GM12878 (cell line): Measurements from ENCODE around the gene CEND1. TPM values are rescaled to one million over a fixed set of nuclear protein-coding genes. Genes with fewer than 3 reads are reported as not detected.
A peak's percentile ranks its signal among the peaks of the same experiment; 100 is the strongest.

Experiments
- ATAC-seq: fragments of 200-7000 bp; cut with Tn5 transposase; 3 replicates; pipeline ENCODE4 v1.9.1; 2020; ENCODE audit warnings: mild to moderate bottlenecking, moderate library complexity
- BruUV-seq: library from RNA; stranded (reverse); fragments of 400-500 nt; replicated peaks from 2 replicates; lab custom pipeline; 2021; lab: Mats Ljungman, UMichigan
- CTCF ChIA-PET: fragments of 300-600 bp; sonication (Branson Sonifier 250); formaldehyde crosslinking; extraction: SDS; loops from one replicate; lab custom pipeline; 2021; ENCODE audit warnings: inconsistent platforms; lab: Yijun Ruan, JAX
- POLR2A ChIA-PET: fragments of 350-600 bp; formaldehyde crosslinking; extraction: SDS; loops from one replicate; lab custom pipeline; 2021; ENCODE audit warnings: inconsistent platforms; lab: Charles Lee
- RAD21 ChIA-PET: fragments of 300-600 bp; sonication (Branson Sonifier 250); formaldehyde crosslinking; loops from one replicate; lab custom pipeline; 2023; ENCODE audit warnings: antibody characterized with exemption; ENCODE audit not compliant: unreplicated experiment; lab: Charles Lee
- SMC1A ChIA-PET: fragments of 300-600 bp; sonication (Branson Sonifier 250); formaldehyde crosslinking; loops from one replicate; lab custom pipeline; 2023; ENCODE audit not compliant: unreplicated experiment, uncharacterized antibody; lab: Charles Lee
- DNase-seq: peaks from one replicate; pipeline ENCODE4 v3.0.0-alpha.2; 2011; ENCODE audit warnings: low read depth, low spot score
- FAIRE-seq: peaks from 3 replicates; lab custom pipeline; 2011; peaks lifted over from hg19 to GRCh38; lab: Jason Lieb, UNC
- H2AFZ ChIP-seq: 2 replicates; pipeline ENCODE4 v1.6.0; 2011; ENCODE audit warnings: low read depth, low read length, control low read depth; ENCODE audit not compliant: control insufficient read depth
- H3K27ac ChIP-seq: 2 replicates; pipeline ENCODE4 v1.5.1; 2011; ENCODE audit warnings: control low read depth; ENCODE audit not compliant: control insufficient read depth, insufficient read depth
- H3K27me3 ChIP-seq, 2 experiments: replicated peaks in 1 of 2; 2 replicates each; pipeline versions ENCODE4 v1.6.0 to v1.6.1; 2011; ENCODE audit warnings: low read length in 1 of 2; ENCODE audit not compliant: control insufficient read depth in 2 of 2, insufficient read depth in 2 of 2
- H3K36me3 ChIP-seq, 2 experiments: 2 replicates each; pipeline ENCODE4 v1.5.1; 2011; ENCODE audit warnings: low read length in 1 of 2; ENCODE audit not compliant: control insufficient read depth in 2 of 2, insufficient read depth in 2 of 2
- H3K4me1 ChIP-seq: 2 replicates; pipeline ENCODE4 v1.6.1; 2011; ENCODE audit warnings: mild to moderate bottlenecking, low read length, moderate library complexity, mixed read lengths; ENCODE audit not compliant: control insufficient read depth, insufficient read depth
- H3K4me2 ChIP-seq: 2 replicates; pipeline ENCODE4 v1.6.0; 2011; ENCODE audit warnings: control low read depth; ENCODE audit not compliant: control insufficient read depth, insufficient read depth
- H3K4me3 ChIP-seq: fragments of 200-600 bp; sonication (generic); 2 replicates; pipeline ENCODE4 v1.5.1; 2016
- H3K79me2 ChIP-seq: 2 replicates; pipeline ENCODE4 v1.6.0; 2011; ENCODE audit warnings: low read length; ENCODE audit not compliant: control insufficient read depth, insufficient read depth
- H3K9ac ChIP-seq: 2 replicates; pipeline ENCODE4 v1.8.0; 2011; ENCODE audit warnings: low read length, control low read depth, mixed read lengths; ENCODE audit not compliant: control insufficient read depth, insufficient read depth
- H3K9me3 ChIP-seq: replicated peaks from 3 replicates; pipeline ENCODE4 v1.5.1; 2011; ENCODE audit warnings: mild to moderate bottlenecking, low read length; ENCODE audit not compliant: control insufficient read depth, insufficient read depth
- H4K20me1 ChIP-seq: 2 replicates; pipeline ENCODE4 v1.6.0; 2011; ENCODE audit not compliant: control insufficient read depth, insufficient read depth
- IKZF2 ChIP-seq, 2 experiments: fragments of 450-650 bp; IDR thresholded peaks; 2 replicates each; pipeline ENCODE4 v1.6.1; 2017; ENCODE audit warnings: mild to moderate bottlenecking in 2 of 2, moderate library complexity in 2 of 2
- YY1 ChIP-seq: IDR thresholded peaks from 2 replicates; pipeline ENCODE4 v1.6.1; 2011; ENCODE audit warnings: low read depth, mild to moderate bottlenecking, low read length
- WGBS: methylation state at CpG from one replicate; pipeline ENCODE4 v1.1.6; 2016; ENCODE audit warnings: low lambda C conversion rate; ENCODE audit not compliant: insufficient replicate concordance, insufficient coverage; ENCODE audit errors: missing lambda C conversion rate; 5-methylcytosine and 5-hydroxymethylcytosine counted together
- in situ Hi-C: fragments of 300-500 bp; cut with MboI; formaldehyde crosslinking; loops from 9 replicates; pipeline ENCODE4 v1.14.3; 2018; ENCODE audit warnings: mixed read lengths
- intact Hi-C: fragments of 100-400 bp; cut with micrococcal nuclease; formaldehyde crosslinking; loops from one replicate; pipeline ENCODE4 v1.14.2; 2022; ENCODE audit not compliant: unreplicated experiment
- polyA plus RNA-seq, 11 experiments: library from polyadenylated mRNA; depleted of rRNA in 4 of 11; unstranded in 6 of 11; stranded (reverse) in 5 of 11; fragments of >200 nt; fragmentation: Nextera tagmentation in 4 of 11; fragmentation: Illumina TruSeq in 1 of 11; extraction: Ambion mirVana in 4 of 11; extraction: Trizol in 1 of 11; gene quantifications; 1 replicate in 1 of 11; 2 replicates in 10 of 11; pipeline versions ENCODE4 v1.2.1 to v1.2.3, GENCODE V29; 2011 to 2016; ENCODE audit warnings: inconsistent platforms in 2 of 11, missing spikeins in 2 of 11, low read depth in 1 of 11
- total RNA-seq, 4 experiments: library from RNA; depleted of rRNA in 3 of 4; stranded (reverse); fragments of >200 nt in 3 of 4; fragmentation: Illumina TruSeq in 1 of 4; extraction: Trizol in 1 of 4; gene quantifications; 2 replicates each; pipeline versions ENCODE4 v1.2.1 to v1.2.3, GENCODE V29; 2013 to 2021
- TF ChIP-seq, protein P1 (sequence below), 3 experiments: IDR thresholded peaks in 2 of 3; conservative IDR thresholded peaks in 1 of 3; 2 replicates each; pipeline ENCODE4 v1.5.1; 2011; ENCODE audit warnings: low read depth in 3 of 3, low read length in 3 of 3, mild to moderate bottlenecking in 3 of 3, control low read depth in 2 of 3, moderate library complexity in 2 of 3, inconsistent platforms in 1 of 3, mixed read lengths in 1 of 3; ENCODE audit not compliant: control insufficient read depth in 2 of 3, insufficient read depth in 1 of 3; ENCODE audit errors: extremely low read depth in 1 of 3

CEND1 gene
- total and polyA plus RNA-seq, 10 of the 15 experiments (the other 5 are each of a cell fraction or from before 2014, with no cell fraction given), result 0.31 to 13.6 (median 7.2) TPM; not detected in 1

- 67% methylated on average over 27 of the region's 28 CpGs for WGBS
- RAD21 ChIA-PET, result no interaction called here
- no peak overlapping the region for H2AFZ ChIP-seq
- DNase-seq (no peak), FAIRE-seq (no peak), ATAC-seq (peak; percentile 29; the same call in 2 of the 3 replicates)
- no TSS peak for BruUV-seq
- CTCF ChIA-PET, result no interaction called here
- no peak overlapping the region for H3K27ac ChIP-seq
- in situ Hi-C loops (no loop called here), intact Hi-C loops (no loop called here)
- no peak overlapping the region; the same call in 1 of the 2 replicates for H3K4me2 ChIP-seq
- H3K4me1 ChIP-seq, result peaks cover 7% of the 10 kb centered on the region
- H3K9ac ChIP-seq, result no peak overlapping the region
- POLR2A ChIA-PET, result no interaction called here
- peaks cover 0 to 6% of the 10 kb centered on the region in 2 experiments; a peak in 2 of 4 replicates for H3K36me3 ChIP-seq
- no peaks in the 10 kb centered on the region for H3K79me2 ChIP-seq
- TF ChIP-seq, protein P1, sequence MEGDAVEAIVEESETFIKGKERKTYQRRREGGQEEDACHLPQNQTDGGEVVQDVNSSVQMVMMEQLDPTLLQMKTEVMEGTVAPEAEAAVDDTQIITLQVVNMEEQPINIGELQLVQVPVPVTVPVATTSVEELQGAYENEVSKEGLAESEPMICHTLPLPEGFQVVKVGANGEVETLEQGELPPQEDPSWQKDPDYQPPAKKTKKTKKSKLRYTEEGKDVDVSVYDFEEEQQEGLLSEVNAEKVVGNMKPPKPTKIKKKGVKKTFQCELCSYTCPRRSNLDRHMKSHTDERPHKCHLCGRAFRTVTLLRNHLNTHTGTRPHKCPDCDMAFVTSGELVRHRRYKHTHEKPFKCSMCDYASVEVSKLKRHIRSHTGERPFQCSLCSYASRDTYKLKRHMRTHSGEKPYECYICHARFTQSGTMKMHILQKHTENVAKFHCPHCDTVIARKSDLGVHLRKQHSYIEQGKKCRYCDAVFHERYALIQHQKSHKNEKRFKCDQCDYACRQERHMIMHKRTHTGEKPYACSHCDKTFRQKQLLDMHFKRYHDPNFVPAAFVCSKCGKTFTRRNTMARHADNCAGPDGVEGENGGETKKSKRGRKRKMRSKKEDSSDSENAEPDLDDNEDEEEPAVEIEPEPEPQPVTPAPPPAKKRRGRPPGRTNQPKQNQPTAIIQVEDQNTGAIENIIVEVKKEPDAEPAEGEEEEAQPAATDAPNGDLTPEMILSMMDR (IDR thresholded peaks at IDR 0.05 in 2 of 3, conservative IDR thresholded peaks at IDR 0.05 in 1 of 3; ENCODE audit: control insufficient read depth in 2 of 3, extremely low read depth in 1 of 3, insufficient read depth in 1 of 3, low read depth in 3 of 3, low read length in 3 of 3), result 0 out of 6 replicates have a peak, but pooled peaks of 1 of the 3 experiments have one; percentile 26
- TF ChIP-seq IKZF2 (IDR thresholded peaks at IDR 0.05), result no peak
- 0 out of 2 replicates have a peak, but pooled peaks have one; percentile 9 for TF ChIP-seq YY1
- no peaks in the 10 kb centered on the region for H3K9me3 ChIP-seq
- no peaks in the 10 kb centered on the region for H4K20me1 ChIP-seq
- H3K27me3 ChIP-seq, result no peaks in the 10 kb centered on the region
- H3K4me3 ChIP-seq, result no peak overlapping the region
- SMC1A ChIA-PET, result no interaction called here
Observed at GRCh38 chr11:788009-788640, 1.8 kb downstream of the CEND1 start.
